CD14-positive monocyte (primary cell): ENCODE measurements around the gene ZSWIM5. TPM values are rescaled to one million over a fixed set of nuclear protein-coding genes. Genes with fewer than 3 reads are reported as not detected.

Source experiments
- DNase-seq, 3 donors: peaks; one replicate each; pipeline ENCODE4 v3.0.0-alpha.2; 2011 to 2022
- H2AFZ ChIP-seq: 2 replicates; pipeline ENCODE4 v1.6.0; 2012; ENCODE audit warnings: mild to moderate bottlenecking, low read depth, low read length, inconsistent platforms; ENCODE audit not compliant: insufficient read depth, poor library complexity, severe bottlenecking
- H3K27ac ChIP-seq, 2 donors: 1 replicate in 1 of 2; 2 replicates in 1 of 2; pipeline ENCODE4 v1.5.1; 2012 to 2013; ENCODE audit warnings: low read length in 2 of 2, control low read depth in 1 of 2, inconsistent platforms in 1 of 2, low read depth in 1 of 2, mild to moderate bottlenecking in 1 of 2
- H3K27me3 ChIP-seq, 2 donors: one replicate each; pipeline versions ENCODE4 v1.6.0 to v1.6.1; 2011 to 2013; ENCODE audit warnings: low read length in 2 of 2; ENCODE audit not compliant: control insufficient read depth in 2 of 2, insufficient read depth in 2 of 2
- H3K36me3 ChIP-seq, 2 donors: replicated peaks in 1 of 2; 1 replicate in 1 of 2; 2 replicates in 1 of 2; pipeline versions ENCODE4 v1.5.1 to v1.6.1; 2012 to 2013; ENCODE audit warnings: low read length in 2 of 2, control low read depth in 1 of 2, inconsistent platforms in 1 of 2, mild to moderate bottlenecking in 1 of 2; ENCODE audit not compliant: insufficient read depth in 2 of 2, control insufficient read depth in 1 of 2
- H3K4me1 ChIP-seq, 2 donors: 1 replicate in 1 of 2; 2 replicates in 1 of 2; pipeline versions ENCODE4 v1.5.1 to v1.6.1; 2012 to 2013; ENCODE audit warnings: low read length in 2 of 2, control low read depth in 1 of 2, inconsistent platforms in 1 of 2, mild to moderate bottlenecking in 1 of 2, moderate library complexity in 1 of 2; ENCODE audit not compliant: insufficient read depth in 2 of 2, control insufficient read depth in 1 of 2
- H3K4me2 ChIP-seq: replicated peaks from 2 replicates; pipeline ENCODE3; 2012; ENCODE audit warnings: low read length, moderate library complexity, mild to moderate bottlenecking; ENCODE audit not compliant: poor library complexity, severe bottlenecking; ENCODE audit errors: extremely low read depth
- H3K4me3 ChIP-seq, 3 experiments: fragments of 200-600 bp in 1 of 3; sonication (generic) in 1 of 3; replicated peaks in 1 of 3; 1 replicate in 2 of 3; 2 replicates in 1 of 3; pipeline ENCODE4 v1.5.1; 2011 to 2013; ENCODE audit warnings: low read length in 3 of 3, mild to moderate bottlenecking in 3 of 3, control low read depth in 2 of 3, low read depth in 2 of 3, inconsistent platforms in 1 of 3, moderate library complexity in 1 of 3
- H3K79me2 ChIP-seq: 2 replicates; pipeline ENCODE4 v1.6.0; 2012; ENCODE audit warnings: mild to moderate bottlenecking, control low read depth, inconsistent platforms, low read length, moderate library complexity; ENCODE audit not compliant: insufficient read depth
- H3K9ac ChIP-seq: 2 replicates; pipeline ENCODE4 v1.6.0; 2017; ENCODE audit warnings: low read length, mild to moderate bottlenecking; ENCODE audit not compliant: insufficient read depth, poor library complexity, severe bottlenecking
- H3K9me3 ChIP-seq, 2 donors: replicated peaks in 1 of 2; 1 replicate in 1 of 2; 2 replicates in 1 of 2; pipeline versions ENCODE4 v1.5.1 to v1.6.1; 2012 to 2013; ENCODE audit warnings: low read length in 2 of 2, control low read depth in 1 of 2; ENCODE audit not compliant: control insufficient read depth in 1 of 2, insufficient read depth in 1 of 2
- H4K20me1 ChIP-seq: 2 replicates; pipeline ENCODE4 v1.6.0; 2012; ENCODE audit warnings: mild to moderate bottlenecking, low read length, control low read depth, moderate library complexity; ENCODE audit not compliant: insufficient read depth
- H3K27ac Mint-ChIP-seq, 7 donors: one replicate each; pipeline ENCODE4 v1.8.0; 2020; ENCODE audit warnings: mild to moderate bottlenecking in 7 of 7, mixed read lengths in 7 of 7, moderate library complexity in 6 of 7, inconsistent platforms in 2 of 7
- H3K27me3 Mint-ChIP-seq, 3 donors: one replicate each; pipeline ENCODE4 v1.8.0; 2021 to 2022; ENCODE audit warnings: low read depth in 3 of 3, mild to moderate bottlenecking in 3 of 3, mixed read lengths in 3 of 3, moderate library complexity in 3 of 3, inconsistent platforms in 1 of 3
- H3K36me3 Mint-ChIP-seq, 2 donors: one replicate each; pipeline ENCODE4 v1.8.0; 2020; ENCODE audit warnings: mixed read lengths in 2 of 2, inconsistent platforms in 1 of 2, mild to moderate bottlenecking in 1 of 2
- H3K4me1 Mint-ChIP-seq: one replicate; pipeline ENCODE4 v1.8.0; 2020; ENCODE audit warnings: mild to moderate bottlenecking, mixed read lengths
- H3K4me3 Mint-ChIP-seq, 2 donors: one replicate each; pipeline ENCODE4 v1.8.0; 2020; ENCODE audit warnings: mild to moderate bottlenecking in 2 of 2, mixed read lengths in 2 of 2, moderate library complexity in 1 of 2
- H3K9me3 Mint-ChIP-seq, 7 donors: one replicate each; pipeline ENCODE4 v1.8.0; 2020 to 2022; ENCODE audit warnings: mixed read lengths in 7 of 7, mild to moderate bottlenecking in 6 of 7, moderate library complexity in 6 of 7, inconsistent platforms in 2 of 7
- WGBS: methylation state at CpG from one replicate; pipeline ENCODE4 v1.1.5; 2013; ENCODE audit warnings: missing lambda C conversion rate; ENCODE audit not compliant: insufficient coverage; 5-methylcytosine and 5-hydroxymethylcytosine counted together
- intact Hi-C, 2 donors: fragments of 100-400 bp; cut with micrococcal nuclease; formaldehyde crosslinking; loops; one replicate each; pipeline versions ENCODE4 v1.15.0 to v1.15.1; 2023
- polyA plus RNA-seq, 3 donors: library from polyadenylated mRNA; depleted of rRNA in 1 of 3; unstranded in 2 of 3; stranded (reverse) in 1 of 3; fragments of 300-500 nt in 2 of 3; fragments of >200 nt in 1 of 3; fragmentation: Illumina TruSeq in 2 of 3; gene quantifications; 1 replicate in 2 of 3; 2 replicates in 1 of 3; pipeline ENCODE4 v1.2.3, GENCODE V29; 2012 to 2021
- TF ChIP-seq, protein P1 (sequence below): fragments of 200-600 bp; IDR thresholded peaks from one replicate; pipeline ENCODE4 v1.8.0; 2022; ENCODE audit warnings: antibody characterized with exemption, mild to moderate bottlenecking

Gene ZSWIM5
- polyA plus RNA-seq, 3 donors: not detected

DNA sequence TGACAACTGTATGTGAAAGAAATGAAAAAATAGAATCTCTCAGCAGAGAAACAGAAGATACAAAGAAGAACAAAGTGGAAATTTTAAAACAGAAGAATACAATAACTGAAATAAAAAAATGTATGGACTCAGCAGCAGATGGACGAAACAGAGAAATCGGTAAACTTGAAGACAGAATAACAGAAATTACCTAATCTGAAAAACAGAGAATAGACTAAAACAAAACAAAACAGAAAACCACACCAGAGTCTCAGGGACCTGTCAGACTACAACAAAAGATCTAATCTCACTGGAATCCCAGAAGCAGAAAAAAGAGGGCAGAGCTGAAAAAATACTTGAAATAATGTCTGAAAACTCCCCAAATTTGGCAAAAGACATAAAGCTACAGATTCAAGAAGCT lies 83.0 kb downstream of the ZSWIM5 start:
- Histone ChIP-seq H3K9me3 (no peaks in the 10 kb centered on the region), H3K4me3 (no peak overlapping the region), H3K27ac (no peak overlapping the region), H4K20me1 (no peaks in the 10 kb centered on the region), H2AFZ (no peak overlapping the region), H3K9ac (no peak overlapping the region), H3K4me1 (no peaks in the 10 kb centered on the region), H3K79me2 (no peaks in the 10 kb centered on the region), H3K27me3 (no peaks in the 10 kb centered on the region), H3K36me3 (no peaks in the 10 kb centered on the region), H3K4me2 (no peak overlapping the region)
- no peak for DNase-seq
- Mint-ChIP-seq H3K4me3 (no peak overlapping the region), H3K9me3 (peaks cover 0 to 4% (median 0%) of the 10 kb centered on the region in 7 donors), H3K4me1 (no peaks in the 10 kb centered on the region), H3K27ac (no peak overlapping the region), H3K27me3 (peaks cover 0 to 2% (median 2%) of the 10 kb centered on the region in 3 donors), H3K36me3 (no peaks in the 10 kb centered on the region)
- no CpG with 5 or more reads among the region's 2 CpGs for WGBS
- intact Hi-C loops: no loop called here
- TF ChIP-seq, protein P1, sequence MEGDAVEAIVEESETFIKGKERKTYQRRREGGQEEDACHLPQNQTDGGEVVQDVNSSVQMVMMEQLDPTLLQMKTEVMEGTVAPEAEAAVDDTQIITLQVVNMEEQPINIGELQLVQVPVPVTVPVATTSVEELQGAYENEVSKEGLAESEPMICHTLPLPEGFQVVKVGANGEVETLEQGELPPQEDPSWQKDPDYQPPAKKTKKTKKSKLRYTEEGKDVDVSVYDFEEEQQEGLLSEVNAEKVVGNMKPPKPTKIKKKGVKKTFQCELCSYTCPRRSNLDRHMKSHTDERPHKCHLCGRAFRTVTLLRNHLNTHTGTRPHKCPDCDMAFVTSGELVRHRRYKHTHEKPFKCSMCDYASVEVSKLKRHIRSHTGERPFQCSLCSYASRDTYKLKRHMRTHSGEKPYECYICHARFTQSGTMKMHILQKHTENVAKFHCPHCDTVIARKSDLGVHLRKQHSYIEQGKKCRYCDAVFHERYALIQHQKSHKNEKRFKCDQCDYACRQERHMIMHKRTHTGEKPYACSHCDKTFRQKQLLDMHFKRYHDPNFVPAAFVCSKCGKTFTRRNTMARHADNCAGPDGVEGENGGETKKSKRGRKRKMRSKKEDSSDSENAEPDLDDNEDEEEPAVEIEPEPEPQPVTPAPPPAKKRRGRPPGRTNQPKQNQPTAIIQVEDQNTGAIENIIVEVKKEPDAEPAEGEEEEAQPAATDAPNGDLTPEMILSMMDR: no peak

DNA sequence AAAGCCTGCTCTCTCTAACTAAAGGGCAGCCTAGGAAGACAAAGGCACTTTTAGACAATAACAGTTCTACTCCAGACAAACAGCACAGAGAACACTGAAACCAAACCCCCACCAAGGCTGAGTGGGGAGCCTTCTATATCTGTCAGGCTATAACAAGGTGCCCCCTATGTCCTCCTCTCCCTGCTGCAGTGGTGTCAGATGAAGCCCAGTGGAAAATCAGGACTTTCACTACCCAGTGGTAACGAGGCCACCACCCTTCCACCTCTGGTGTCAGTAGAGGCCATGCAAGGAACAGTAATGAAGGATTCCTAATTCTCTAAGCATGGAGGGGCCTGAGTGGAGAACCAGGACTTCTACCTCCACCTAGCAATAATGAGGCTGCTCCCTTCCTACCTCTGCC lies 83.7 kb downstream of the ZSWIM5 start:
- Mint-ChIP-seq H3K36me3 (no peaks in the 10 kb centered on the region), H3K4me1 (no peaks in the 10 kb centered on the region), H3K4me3 (no peak overlapping the region), H3K27me3 (peaks cover 0 to 2% (median 2%) of the 10 kb centered on the region in 3 donors), H3K9me3 (peaks cover 0 to 4% (median 0%) of the 10 kb centered on the region in 7 donors), H3K27ac (no peak overlapping the region)
- 86% methylated on average over 1 of the region's 1 CpG for WGBS
- DNase-seq: no peak
- Histone ChIP-seq H3K9ac (no peak overlapping the region), H3K36me3 (no peaks in the 10 kb centered on the region), H3K9me3 (no peaks in the 10 kb centered on the region), H3K4me1 (no peaks in the 10 kb centered on the region), H2AFZ (no peak overlapping the region), H4K20me1 (no peaks in the 10 kb centered on the region), H3K27me3 (no peaks in the 10 kb centered on the region), H3K4me2 (no peak overlapping the region), H3K27ac (no peak overlapping the region), H3K79me2 (no peaks in the 10 kb centered on the region), H3K4me3 (no peak overlapping the region)
- intact Hi-C loops: no loop called here
- TF ChIP-seq, protein P1: no peak
